ENCODE data around the gene SCN9A. TPM values are rescaled to one million over a fixed set of nuclear protein-coding genes. Genes with fewer than 3 reads are reported as not detected.
"Not testable (repeated sequence)": the region's sequence is repeated elsewhere in the genome, so short reads cannot be mapped to it uniquely, and the experiment has no call there.

The SCN9A gene
- polyA plus RNA-seq, 1 donor from 2014 or later: 10.4 TPM

GRCh38 chr2:166360426-166360825, 15.3 kb downstream of the SCN9A start:
- Histone ChIP-seq H3K79me2 (replicated peaks; ENCODE audit: insufficient read depth, low read length) (no peaks in the 10 kb centered on the region), H2AFZ (ENCODE audit: low read depth, low read length) (no peak overlapping the region), H3K27ac (ENCODE audit: low read length) (no peak overlapping the region), H3K4me2 (ENCODE audit: low read length) (no peak overlapping the region), H3K9ac (ENCODE audit: low read length) (no peak overlapping the region), H3K4me3 (ENCODE audit: low read length) (no peak overlapping the region), H3K36me3 (ENCODE audit: insufficient read depth, low read length) (no peaks in the 10 kb centered on the region), H3K9me3 (ENCODE audit: low read length) (no peaks in the 10 kb centered on the region), H3F3A (ENCODE audit: insufficient read depth, low read length, poor library complexity, severe bottlenecking) (no peaks in the 10 kb centered on the region), H3K9me2 (ENCODE audit: insufficient read depth, low read length) (no peaks in the 10 kb centered on the region), H4K20me1 (ENCODE audit: insufficient read depth) (no peaks in the 10 kb centered on the region), H3K27me3 (ENCODE audit: insufficient read depth, low read depth, low read length) (no peaks in the 10 kb centered on the region)
- TF ChIP-seq EP300 (conservative IDR thresholded peaks at IDR 0.05; ENCODE audit: poor library complexity, severe bottlenecking) (no peak), REST (IDR thresholded peaks at IDR 0.05; ENCODE audit: borderline replicate concordance) (no peak), TAF1 (IDR thresholded peaks at IDR 0.05; ENCODE audit: low read depth) (no peak), EZH2 (IDR thresholded peaks at IDR 0.05; ENCODE audit: borderline replicate concordance, insufficient read depth, low read length, poor library complexity, severe bottlenecking) (no peak), POLR2AphosphoS5 (IDR thresholded peaks at IDR 0.05) (no peak), SMC3 (conservative IDR thresholded peaks at IDR 0.05; ENCODE audit: poor library complexity) (no peak), RAD21 (conservative IDR thresholded peaks at IDR 0.05) (no peak), MXI1 (conservative IDR thresholded peaks at IDR 0.05; ENCODE audit: poor library complexity, severe bottlenecking) (no peak), CTCF (IDR thresholded peaks at IDR 0.05; ENCODE audit: poor library complexity, severe bottlenecking) (no peak)

- H3K9ac ChIP-seq (ENCODE audit: low read length); H3K4me3 ChIP-seq (ENCODE audit: low read length); H3F3A ChIP-seq (ENCODE audit: insufficient read depth, low read length, poor library complexity, severe bottlenecking); H2AFZ ChIP-seq (ENCODE audit: low read depth, low read length); H3K27me3 ChIP-seq (ENCODE audit: insufficient read depth, low read depth, low read length); H3K79me2 ChIP-seq (replicated peaks; ENCODE audit: insufficient read depth, low read length); H3K9me2 ChIP-seq (ENCODE audit: insufficient read depth, low read length); H3K36me3 ChIP-seq (ENCODE audit: insufficient read depth, low read length); H3K27ac ChIP-seq (ENCODE audit: low read length); H3K9me3 ChIP-seq (ENCODE audit: low read length); H4K20me1 ChIP-seq (ENCODE audit: insufficient read depth); H3K4me2 ChIP-seq (ENCODE audit: low read length): not testable (repeated sequence)
Measured at GRCh38 chr2:166357950-166358321, 17.8 kb downstream of the SCN9A start.
